HG03469 (cell line): ENCODE results near the gene ZNF79.

Source experiments
- ATAC-seq: cut with Tn5 transposase; IDR thresholded peaks from one replicate; pipeline ENCODE4 v1.9.1; 2021; ENCODE audit warnings: mild to moderate bottlenecking, moderate library complexity, moderate number of reproducible peaks; ENCODE audit not compliant: unreplicated experiment

Gene ZNF79

DNA sequence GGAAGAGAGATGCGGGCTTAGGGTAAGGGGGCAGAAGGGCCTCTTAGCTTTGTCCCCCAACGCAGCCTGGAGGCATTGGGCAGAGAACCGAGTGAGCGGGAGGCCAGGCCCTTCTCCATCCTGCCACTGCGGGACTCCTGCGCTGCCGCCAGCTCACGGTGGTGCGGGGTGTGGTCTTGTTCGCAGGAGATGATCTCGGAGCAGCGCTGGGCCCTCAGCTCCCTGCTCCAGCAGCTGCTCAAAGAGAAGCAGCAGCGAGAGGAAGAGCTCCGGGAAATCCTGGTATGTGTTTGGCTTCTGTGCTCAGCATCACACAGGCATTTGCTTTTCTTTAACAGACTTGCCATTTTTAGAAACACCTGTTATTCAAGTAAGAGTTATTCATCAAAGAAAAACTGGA is 68.4 kb downstream of the ZNF79 start:
- no peak for ATAC-seq

DNA sequence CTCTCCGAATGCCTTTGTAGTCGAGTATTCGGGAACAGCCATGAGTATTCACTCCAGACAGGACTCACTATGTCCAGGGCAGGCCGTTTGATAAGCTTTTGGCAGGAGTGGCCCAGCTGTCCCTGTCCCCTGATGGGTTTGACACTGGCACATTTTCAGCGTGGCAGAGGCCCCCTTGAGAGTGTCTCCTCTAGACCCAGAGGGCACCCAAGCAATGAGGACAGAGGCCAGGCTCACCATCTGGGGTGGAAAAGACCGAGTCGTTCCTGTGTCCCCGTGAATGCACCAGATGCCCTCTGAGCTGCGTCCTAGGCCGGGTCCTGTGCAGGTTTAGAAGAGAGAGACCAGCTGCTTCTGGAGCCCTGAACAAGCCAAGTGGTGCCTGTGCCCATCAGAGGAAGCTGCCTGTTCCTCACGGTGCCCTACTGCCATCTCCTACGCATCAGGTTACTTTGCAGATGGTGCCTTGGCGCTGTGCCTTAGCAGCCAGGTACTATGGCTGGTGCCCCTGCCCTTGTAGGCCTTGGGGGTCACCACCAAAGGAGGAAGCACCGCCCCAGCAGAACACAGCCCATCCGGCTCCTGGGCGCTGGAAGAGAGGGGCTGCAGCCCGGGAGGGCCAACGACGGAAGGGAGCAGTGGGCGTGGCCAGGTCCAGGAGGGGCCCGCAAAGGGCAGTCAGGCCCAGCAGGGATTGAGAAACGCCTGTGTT is 69.6 kb downstream of the ZNF79 start:
- ATAC-seq, result no peak

DNA sequence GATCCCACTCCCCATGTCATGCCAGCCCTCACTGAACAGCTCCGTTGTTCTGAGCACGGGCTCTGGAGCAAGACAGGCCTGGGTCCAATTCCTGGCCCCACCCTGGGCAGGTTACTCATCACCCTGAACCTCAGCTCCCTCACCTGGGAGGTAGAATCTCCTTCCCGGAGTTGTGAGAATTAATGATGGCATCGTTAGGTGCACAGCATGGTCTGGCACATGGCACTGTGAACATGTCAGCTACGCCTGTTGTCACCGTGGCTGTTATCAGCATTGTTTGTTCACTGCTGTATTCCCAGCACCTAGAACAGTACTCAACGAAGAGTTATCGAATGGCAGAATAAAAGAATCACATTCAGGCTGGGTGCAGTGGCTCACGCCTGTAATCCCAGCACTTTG is 70.1 kb downstream of the ZNF79 start:
- ATAC-seq, result no peak
